Cardiac muscle cell (in vitro differentiated cells and primary cell): ENCODE measurements around the gene LRRC45. TPM values are rescaled to one million over a fixed set of nuclear protein-coding genes. Genes with fewer than 3 reads are reported as not detected.

Experiments
- DNase-seq, 2 donors: peaks; one replicate each; pipeline versions ENCODE4 v3.0.0 to v3.0.0-alpha.2; 2010 to 2017; ENCODE audit warnings: low read depth in 1 of 2, low spot score in 1 of 2
- H3K27ac ChIP-seq: fragments of 200-600 bp; sonication (generic); 2 replicates; pipeline ENCODE4 v1.5.1; 2016
- H3K27me3 ChIP-seq: fragments of 200-600 bp; sonication (generic); 2 replicates; pipeline ENCODE4 v1.6.0; 2016; ENCODE audit warnings: control low read depth
- H3K36me3 ChIP-seq: fragments of 200-600 bp; sonication (generic); 2 replicates; pipeline ENCODE4 v1.5.1; 2016; ENCODE audit warnings: control low read depth
- H3K4me1 ChIP-seq: fragments of 200-600 bp; sonication (generic); 2 replicates; pipeline ENCODE4 v1.8.1; 2017; ENCODE audit warnings: low read depth, mild to moderate bottlenecking, mixed run types
- H3K4me3 ChIP-seq: fragments of 200-600 bp; sonication (generic); 2 replicates; pipeline ENCODE4 v1.5.1; 2016; ENCODE audit warnings: mild to moderate bottlenecking
- H3K9me3 ChIP-seq: fragments of 200-600 bp; sonication (generic); 2 replicates; pipeline ENCODE4 v1.5.1; 2017; ENCODE audit warnings: low read depth, mild to moderate bottlenecking, control low read depth
- CTCF ChIP-seq: IDR thresholded peaks from 2 replicates; pipeline ENCODE4 v1.5.1; 2012; ENCODE audit warnings: low read depth, mild to moderate bottlenecking, low read length
- polyA plus RNA-seq: library from polyadenylated mRNA; unstranded; fragments of >200 nt; fragmentation: Nextera tagmentation; extraction: Ambion mirVana; gene quantifications from 2 replicates; pipeline ENCODE4 v1.2.1, GENCODE V29; 2016
- total RNA-seq: library from RNA; depleted of rRNA; stranded (reverse); fragments of >200 nt; gene quantifications from 2 replicates; pipeline ENCODE4 v1.2.3, GENCODE V29; 2016

Gene LRRC45
- total and polyA plus RNA-seq, 2 experiments from 2014 or later, result 31.8 to 36.5 TPM

- TF ChIP-seq CTCF, result no peak
- DNase-seq, result no peak
- no peak overlapping the region for H3K4me3 ChIP-seq
- H3K4me1 ChIP-seq, result peaks cover 4% of the 10 kb centered on the region
- H3K27ac ChIP-seq, result no peak overlapping the region
- no peaks in the 10 kb centered on the region for H3K9me3 ChIP-seq
- no peaks in the 10 kb centered on the region for H3K27me3 ChIP-seq
- peaks cover 15% of the 10 kb centered on the region for H3K36me3 ChIP-seq
These were observed 30.0 kb downstream of the LRRC45 start for GRCh38 chr17:82053130-82053529.

GRCh38 chr17:82053556-82054263 is 30.6 kb downstream of the LRRC45 start:
- Histone ChIP-seq H3K27ac (no peak overlapping the region), H3K4me1 (peaks cover 4% of the 10 kb centered on the region), H3K4me3 (no peak overlapping the region), H3K9me3 (no peaks in the 10 kb centered on the region), H3K36me3 (peaks cover 17% of the 10 kb centered on the region), H3K27me3 (no peaks in the 10 kb centered on the region)
- TF ChIP-seq CTCF, result no peak
- no peak for DNase-seq

GRCh38 chr17:82054351-82055022 is 31.4 kb downstream of the LRRC45 start:
- no peaks in the 10 kb centered on the region for H3K9me3 ChIP-seq
- peaks cover 4% of the 10 kb centered on the region for H3K4me1 ChIP-seq
- TF ChIP-seq CTCF, result no peak
- no peak overlapping the region for H3K4me3 ChIP-seq
- DNase-seq, result no peak
- H3K36me3 ChIP-seq, result peaks cover 18% of the 10 kb centered on the region
- H3K27me3 ChIP-seq, result no peaks in the 10 kb centered on the region
- H3K27ac ChIP-seq, result no peak overlapping the region

GRCh38 chr17:82055023-82055964 is 32.2 kb downstream of the LRRC45 start:
- H3K4me1 ChIP-seq, result peaks cover 4% of the 10 kb centered on the region
- no peak for DNase-seq
- TF ChIP-seq CTCF, result no peak
- H3K27me3 ChIP-seq, result no peaks in the 10 kb centered on the region
- H3K27ac ChIP-seq, result no peak overlapping the region
- peaks cover 22% of the 10 kb centered on the region for H3K36me3 ChIP-seq
- H3K9me3 ChIP-seq, result no peaks in the 10 kb centered on the region
- no peak overlapping the region for H3K4me3 ChIP-seq

- TF ChIP-seq CTCF, result no peak
- Histone ChIP-seq H3K4me3 (no peak overlapping the region), H3K4me1 (peaks cover 4% of the 10 kb centered on the region), H3K27ac (no peak overlapping the region), H3K9me3 (no peaks in the 10 kb centered on the region), H3K27me3 (no peaks in the 10 kb centered on the region), H3K36me3 (peaks cover 30% of the 10 kb centered on the region)
- no peak for DNase-seq
These were observed 33.0 kb downstream of the LRRC45 start for GRCh38 chr17:82055965-82056728.
